ENCODE measurements around the gene CDC34.

- TF ChIP-seq CTCF (IDR thresholded peaks at IDR 0.05; ENCODE audit: borderline replicate concordance, extremely low read depth, low read length, poor library complexity, severe bottlenecking) = no peak
- no peak for TF ChIP-seq EZH2 (IDR thresholded peaks at IDR 0.05; ENCODE audit: borderline replicate concordance, low read depth, low read length, severe bottlenecking)
Observed at GRCh38 chr19:536031-536880, 4.7 kb downstream of the CDC34 start.

Measured in DND-41 (cell line).